NCI-H2107 treated with DMSO at 0.1 percent for 48 hours (cell line): Measurements from ENCODE around the gene SAPCD1.
A peak's percentile ranks its signal among the peaks of the same experiment; 100 is the strongest.
"Not testable (repeated sequence)": the region's sequence is repeated elsewhere in the genome, so short reads cannot be mapped to it uniquely, and the experiment has no call there.

Experiments used
- DNase-seq: peaks from one replicate; lab custom pipeline; 2025; ENCODE audit not compliant: unreplicated experiment; lab: John Stamatoyannopoulos, UW

The SAPCD1 gene

DNA sequence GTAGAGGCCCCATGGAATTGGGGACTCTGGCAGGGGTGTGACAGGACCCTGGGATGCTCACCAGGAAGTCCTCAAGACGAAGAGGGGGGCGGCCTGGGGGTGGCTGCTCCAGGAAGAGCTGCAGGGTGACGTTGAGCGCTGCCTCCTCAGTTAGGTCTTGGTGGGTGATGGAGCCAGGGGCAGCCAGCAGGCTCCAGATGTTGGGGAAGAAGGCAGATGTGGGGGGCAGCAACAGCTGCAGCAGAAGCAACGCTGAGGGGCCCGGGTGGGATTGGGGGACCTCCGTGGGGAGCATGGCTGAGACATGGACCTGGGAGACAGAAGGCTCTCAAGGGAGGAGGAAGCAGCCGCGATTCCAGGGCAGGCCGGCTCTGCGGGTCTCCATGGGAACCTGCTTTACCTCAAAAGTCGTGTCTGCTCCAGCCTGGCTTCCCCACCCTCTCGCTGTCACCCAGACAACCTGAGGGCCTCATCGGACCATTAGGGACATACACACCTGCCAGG lies 14.1 kb downstream of the SAPCD1 start:
- DNase-seq, result no peak

- peak; percentile 7 for DNase-seq
Observed at GRCh38 chr6:31776989-31777666, 14.7 kb downstream of the SAPCD1 start, which contains the start of gene VWA7. TSS of gene VWA7 (minus strand) at chr6:31777328. CDS start at chr6:31776779, 549 bp downstream.

GRCh38 chr6:31777667-31778050 lies 15.2 kb downstream of the SAPCD1 start:
- DNase-seq, result no peak

- no peak for DNase-seq
Observed at GRCh38 chr6:31778193-31778592, 15.7 kb downstream of the SAPCD1 start.

- DNase-seq, result no peak
Observed at GRCh38 chr6:31778999-31779885, 16.8 kb downstream of the SAPCD1 start.

DNA sequence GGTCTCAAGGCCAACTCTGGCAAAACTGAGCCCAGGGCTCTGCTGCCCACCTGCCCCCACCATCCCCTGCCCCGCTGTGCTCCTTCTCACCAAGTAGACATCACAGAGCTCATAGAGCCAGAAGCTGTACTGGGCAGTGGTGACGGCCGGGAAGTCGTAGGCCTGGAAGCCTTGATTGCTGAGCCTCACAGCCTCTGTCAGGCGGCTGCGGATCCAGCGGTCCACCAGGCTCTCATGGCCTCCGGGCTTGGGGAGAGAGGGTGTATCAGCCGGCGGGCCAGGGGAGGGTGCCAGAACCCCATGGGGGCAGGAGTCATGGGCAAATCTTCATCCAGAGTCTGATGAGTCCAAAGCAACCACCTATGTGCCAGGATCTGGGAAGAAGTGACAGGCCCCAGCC lies 17.5 kb downstream of the SAPCD1 start:
- no peak for DNase-seq

DNA sequence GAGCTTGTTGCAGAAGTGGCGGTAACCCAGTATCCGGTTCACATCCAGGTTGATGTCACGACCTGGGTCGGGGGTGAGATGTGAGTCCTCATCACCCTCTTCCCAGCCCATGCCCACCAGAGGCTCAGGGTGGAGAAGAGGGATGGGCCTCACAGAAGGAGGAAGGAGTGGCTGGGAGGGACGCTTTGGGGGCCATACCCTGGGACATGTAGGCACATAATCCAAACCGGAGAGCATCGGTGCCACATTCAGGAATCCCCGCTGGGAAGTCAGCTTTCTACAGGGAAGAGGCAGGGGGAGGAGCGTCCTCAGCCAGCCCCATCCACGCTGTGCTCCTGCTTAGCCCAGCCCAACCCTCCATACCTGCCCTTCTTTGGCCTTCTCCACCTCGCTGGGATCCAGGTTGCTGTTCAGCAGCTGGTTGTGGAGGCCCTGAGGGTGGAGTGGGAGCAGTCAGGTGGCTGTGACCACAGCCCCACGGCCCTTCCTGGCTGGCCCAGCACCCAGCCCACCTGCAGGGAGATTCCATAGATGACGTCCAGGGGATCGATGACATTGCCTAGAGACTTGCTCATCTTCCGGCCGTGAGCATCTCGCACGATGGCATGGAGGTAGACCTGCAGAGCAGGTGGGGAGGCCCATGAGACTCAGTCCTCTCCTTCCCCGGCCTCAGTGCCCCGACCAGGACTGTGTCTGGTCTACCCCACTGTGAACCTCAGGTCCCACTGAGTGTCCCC lies 18.2 kb downstream of the SAPCD1 start:
- no peak for DNase-seq

DNA sequence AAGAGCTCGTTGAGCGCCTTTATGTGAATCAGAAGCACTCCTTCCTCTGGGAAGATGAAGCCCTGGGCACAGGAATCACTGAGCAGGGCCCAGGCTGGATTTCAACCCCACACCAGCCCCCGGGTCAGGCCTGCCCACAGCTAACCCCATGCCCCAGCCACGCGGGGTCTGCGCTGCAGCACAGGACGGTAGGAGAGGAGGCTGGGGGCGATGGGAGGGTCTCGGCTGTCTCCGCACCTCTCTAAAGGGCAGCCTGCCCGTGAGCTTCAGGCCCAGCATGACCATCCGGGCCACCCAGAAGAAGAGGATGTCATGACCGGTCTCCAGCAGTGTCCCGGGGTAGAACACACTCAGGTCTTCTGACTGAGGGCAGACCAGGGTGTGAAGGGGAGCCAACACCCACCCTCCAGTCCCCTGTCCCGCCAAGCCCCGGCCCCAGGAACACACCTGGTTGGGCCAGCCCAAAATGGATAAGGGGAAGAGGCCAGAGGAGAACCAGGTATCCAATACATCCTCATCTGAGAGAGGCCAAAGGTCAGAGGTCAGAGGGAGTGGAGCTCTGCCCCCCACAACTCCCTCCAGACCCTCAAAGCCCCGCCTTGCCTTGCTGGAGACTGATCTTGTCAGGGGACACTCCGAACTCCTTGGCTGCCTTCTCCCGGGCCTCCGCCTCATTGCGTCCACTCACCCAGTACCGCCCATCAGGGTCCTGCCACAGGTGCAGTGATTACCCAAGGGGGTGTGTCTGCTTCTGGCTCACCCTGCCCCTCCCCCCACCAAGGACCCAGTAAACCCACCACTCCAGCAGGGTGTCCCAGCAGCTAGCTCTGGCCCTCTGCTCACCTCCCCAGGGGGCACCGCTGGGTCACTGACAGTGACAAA lies 19.0 kb downstream of the SAPCD1 start:
- DNase-seq, result no peak

- DNase-seq, result no peak
Observed at GRCh38 chr6:31782126-31782855, 19.8 kb downstream of the SAPCD1 start.

- no peak for DNase-seq
Observed at GRCh38 chr6:31784098-31784925, 21.9 kb downstream of the SAPCD1 start.

DNA sequence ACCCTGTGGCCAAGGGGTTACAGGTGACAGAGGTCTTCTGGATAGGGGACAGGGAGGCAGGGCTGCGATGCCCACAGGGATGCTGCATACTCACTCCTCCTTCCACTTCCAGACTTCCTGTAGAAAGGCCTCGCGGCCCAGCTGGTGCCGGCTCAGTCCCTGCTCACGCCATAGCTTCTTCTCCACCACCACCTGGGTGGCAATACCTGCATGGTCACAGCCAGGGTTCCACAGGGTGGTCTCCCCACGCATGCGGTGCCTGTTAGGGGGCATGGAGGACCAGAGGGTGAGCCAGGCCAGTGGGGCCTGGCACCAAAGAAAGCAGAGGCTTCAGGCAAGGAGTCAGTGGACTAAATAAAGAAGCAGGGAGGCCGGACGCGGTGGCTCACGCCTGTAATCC lies 23.0 kb downstream of the SAPCD1 start:
- no peak for DNase-seq

- DNase-seq, result peak; percentile 3
Observed at GRCh38 chr6:31791324-31792089, 29.1 kb downstream of the SAPCD1 start.

DNA sequence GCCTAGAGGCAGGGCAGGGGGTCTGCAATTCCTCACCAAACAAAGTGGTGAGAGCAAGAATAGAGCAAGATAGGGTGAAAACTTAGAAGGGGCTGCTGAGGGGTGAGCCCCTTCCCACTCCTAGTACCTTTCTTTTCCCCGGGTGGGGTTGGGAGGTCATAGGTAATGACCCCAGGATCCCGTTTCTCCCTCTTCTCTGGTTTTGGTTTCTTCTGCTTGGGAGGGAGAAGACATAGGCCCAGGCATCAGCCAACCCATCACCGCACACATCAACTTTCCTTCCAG lies 29.6 kb downstream of the SAPCD1 start:
- no peak for DNase-seq

DNA sequence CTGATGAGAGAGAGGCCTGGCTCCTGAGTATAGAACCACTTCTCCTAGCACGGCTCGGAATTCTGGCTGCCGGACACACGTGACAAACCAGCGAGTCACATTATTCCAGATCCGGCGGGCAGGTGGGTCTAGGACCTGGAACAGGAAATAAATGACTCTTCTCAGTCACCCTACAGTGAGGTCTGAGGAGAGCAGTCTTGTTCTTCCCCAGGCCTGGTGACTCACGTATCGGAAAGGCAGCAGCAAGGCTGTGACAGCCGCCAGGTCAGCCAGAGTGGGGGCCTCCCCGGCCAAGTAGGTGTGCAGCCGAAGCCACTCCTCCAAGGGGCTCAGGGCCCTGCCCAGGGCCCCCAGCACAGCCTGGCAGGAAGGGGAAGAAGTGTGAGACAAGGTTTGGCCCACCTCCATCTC lies 30.3 kb downstream of the SAPCD1 start:
- DNase-seq, result no peak

DNA sequence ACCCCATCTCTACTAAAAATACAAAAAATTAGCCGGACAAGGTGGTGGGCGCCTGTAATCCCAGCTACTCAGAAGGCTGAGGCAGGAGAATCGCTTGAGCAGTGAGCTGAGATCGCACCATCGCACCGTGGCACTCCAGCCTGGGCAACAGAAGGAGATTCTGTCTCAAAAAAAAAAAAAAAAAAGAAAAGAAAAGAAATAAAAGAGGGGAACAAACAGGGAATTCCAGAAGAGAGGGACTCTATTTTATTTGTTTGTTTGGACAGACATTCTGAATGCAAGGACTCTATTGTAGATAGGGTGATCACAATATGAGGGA lies 31.4 kb downstream of the SAPCD1 start:
- DNase-seq, result not testable (repeated sequence)

DNA sequence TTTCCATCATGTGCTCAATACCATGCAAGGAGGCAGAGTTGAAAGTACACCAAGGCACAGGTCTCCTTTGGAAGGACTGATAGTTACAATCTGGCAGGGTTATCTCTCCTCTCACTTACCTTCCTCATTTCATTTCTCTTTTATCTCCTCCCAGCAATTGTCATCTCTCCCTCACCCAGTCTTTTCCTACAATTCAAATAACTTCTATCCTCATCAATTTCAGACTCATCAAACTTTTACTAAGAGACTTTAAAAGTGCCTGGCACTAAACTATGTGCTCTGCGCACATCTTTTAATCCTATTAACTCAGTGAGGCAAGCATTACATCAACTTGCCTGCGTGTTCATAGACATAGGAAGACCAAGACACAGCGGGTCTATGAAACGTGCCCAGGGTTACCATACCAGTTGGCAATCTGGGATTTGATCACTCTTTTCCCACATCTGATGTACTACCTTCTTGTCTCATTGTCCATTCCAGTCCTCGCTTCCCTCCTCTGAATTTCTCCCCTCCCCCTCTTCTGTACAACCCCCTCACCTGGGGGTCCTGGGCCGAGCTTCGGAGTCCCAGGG lies 31.9 kb downstream of the SAPCD1 start:
- no peak for DNase-seq

GRCh38 chr6:31794866-31795615 lies 32.6 kb downstream of the SAPCD1 start:
- DNase-seq, result no peak
